Stimulated activated CD4-positive, alpha-beta T cell treated with anti-CD3 and anti-CD28 coated beads, Interleukin-12 subunit alpha, Interleukin-12 subunit beta, amount 100 ng/mL, for 48 hours (primary cell): Measurements from ENCODE around the gene DDAH2.

Source experiments
- DNase-seq, 3 donors: peaks; one replicate each; pipeline ENCODE4 v3.0.0-alpha.2; 2020; ENCODE audit warnings: low read depth in 2 of 3, low spot score in 1 of 3

Gene DDAH2

GRCh38 chr6:31761343-31761742, 32.2 kb upstream of the DDAH2 start:
- no peak for DNase-seq

- DNase-seq, result no peak
These were observed 31.7 kb upstream of the DDAH2 start for GRCh38 chr6:31760790-31761189.

- no peak for DNase-seq
These were observed 29.2 kb upstream of the DDAH2 start for GRCh38 chr6:31758281-31758680.

GRCh38 chr6:31752739-31753319, 23.7 kb upstream of the DDAH2 start:
- no peak for DNase-seq

- no peak for DNase-seq
These were observed 21.4 kb upstream of the DDAH2 start for GRCh38 chr6:31750411-31751022.

GRCh38 chr6:31749301-31750036, 20.4 kb upstream of the DDAH2 start:
- DNase-seq, result no peak

- no peak for DNase-seq
These were observed 15.3 kb upstream of the DDAH2 start for GRCh38 chr6:31744422-31744821.

- DNase-seq, result no peak
These were observed 13.8 kb upstream of the DDAH2 start for GRCh38 chr6:31742894-31743293.

- DNase-seq, result no peak
These were observed 12.7 kb upstream of the DDAH2 start for GRCh38 chr6:31741815-31742214.

GRCh38 chr6:31740397-31741223, 11.5 kb upstream of the DDAH2 start:
- DNase-seq, result no peak

GRCh38 chr6:31739639-31740396, 10.7 kb upstream of the DDAH2 start, which contains the start of gene MSH5:
Gene MSH5 (plus strand): TSS chr6:31740005. CDS start chr6:31740467, 462 bp downstream.
- peak; percentile 92 to 96 (median 94) for DNase-seq

- DNase-seq, result peak in 2 of 3 donors; percentile 50 to 56
These were observed 9.2 kb upstream of the DDAH2 start for GRCh38 chr6:31737991-31738979.

GRCh38 chr6:31737315-31737990, 8.4 kb upstream of the DDAH2 start:
- DNase-seq, result no peak

- no peak for DNase-seq
These were observed 7.7 kb upstream of the DDAH2 start for GRCh38 chr6:31736768-31737314.

GRCh38 chr6:31736021-31736767, 7.1 kb upstream of the DDAH2 start, which contains the start of gene CLIC1:
Gene CLIC1 (minus strand): TSS chr6:31736530. CDS start chr6:31736300, 230 bp downstream.
- DNase-seq, result peak; percentile 68 to 79 (median 79)

- DNase-seq, result peak in 1 of 3 donors; percentile 31
These were observed 5.8 kb upstream of the DDAH2 start for GRCh38 chr6:31734821-31735406.

GRCh38 chr6:31734247-31734820, 5.2 kb upstream of the DDAH2 start:
- no peak for DNase-seq
